GM18499 (cell line): ENCODE measurements around the gene HAPLN3.

ENCODE experiments used
- ATAC-seq: cut with Tn5 transposase; IDR thresholded peaks from one replicate; pipeline ENCODE4 v1.9.1; 2021; ENCODE audit warnings: moderate number of reproducible peaks; ENCODE audit not compliant: insufficient read depth, unreplicated experiment

HAPLN3 gene

GRCh38 chr15:88865498-88866099 is 29.7 kb downstream of the HAPLN3 start:
- no peak for ATAC-seq

GRCh38 chr15:88864861-88865497 is 30.4 kb downstream of the HAPLN3 start:
- ATAC-seq: no peak

DNA sequence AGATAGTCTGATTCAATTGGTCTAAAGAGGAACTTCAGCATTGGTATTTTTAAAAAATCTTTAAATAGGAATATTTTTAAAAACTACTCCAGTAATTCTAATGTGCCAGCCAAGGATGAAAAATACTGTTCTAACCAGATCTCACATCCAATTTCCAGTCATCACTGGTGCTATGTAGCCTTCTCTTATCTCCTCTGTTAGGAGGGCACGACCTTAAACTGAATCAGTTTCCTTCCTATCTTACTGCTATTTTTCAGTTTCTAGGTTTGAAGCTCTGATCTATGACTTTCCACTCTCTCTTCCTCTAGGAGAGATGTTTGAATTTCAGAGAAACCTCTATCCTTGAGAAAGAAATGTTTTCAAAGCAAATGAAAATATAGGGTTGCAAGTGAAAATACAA is 31.9 kb downstream of the HAPLN3 start:
- no peak for ATAC-seq

DNA sequence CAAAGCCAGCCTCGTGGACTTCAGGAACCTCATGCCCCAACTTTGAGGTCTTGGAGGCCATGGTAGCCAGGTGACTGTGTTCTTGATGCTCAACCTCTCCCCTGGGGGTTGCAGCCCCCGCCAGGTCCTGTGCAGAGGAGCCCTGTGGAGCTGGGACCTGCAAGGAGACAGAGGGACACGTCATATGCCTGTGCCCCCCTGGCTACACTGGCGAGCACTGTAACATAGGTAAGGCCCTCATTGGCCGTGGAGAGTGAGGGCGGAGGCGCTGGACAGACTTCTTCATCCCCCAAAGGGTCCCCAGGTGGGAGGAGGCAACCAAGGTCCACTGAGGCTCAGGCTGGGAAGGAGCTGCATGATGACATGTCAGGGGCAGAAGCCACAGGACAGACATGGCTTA is 35.1 kb downstream of the HAPLN3 start:
- ATAC-seq: no peak

DNA sequence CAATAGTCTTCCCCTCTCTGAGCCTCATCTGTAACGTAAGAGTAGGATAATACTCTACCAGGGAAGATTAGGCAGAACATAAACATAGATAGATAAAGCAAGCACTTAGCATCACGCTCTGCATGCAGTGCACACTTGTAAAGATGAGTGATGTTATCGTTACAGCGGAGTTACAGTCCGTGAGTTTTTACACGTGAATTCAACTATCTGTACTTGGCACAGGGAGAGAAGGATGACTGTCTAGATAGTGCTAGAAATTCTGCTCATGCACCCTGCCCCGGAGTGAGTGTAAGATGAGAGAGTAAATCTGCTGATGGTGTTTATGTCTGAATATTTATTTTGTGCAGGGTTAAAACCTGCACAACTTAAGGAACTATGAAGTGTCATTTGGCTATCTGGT is 35.8 kb downstream of the HAPLN3 start:
- no peak for ATAC-seq

DNA sequence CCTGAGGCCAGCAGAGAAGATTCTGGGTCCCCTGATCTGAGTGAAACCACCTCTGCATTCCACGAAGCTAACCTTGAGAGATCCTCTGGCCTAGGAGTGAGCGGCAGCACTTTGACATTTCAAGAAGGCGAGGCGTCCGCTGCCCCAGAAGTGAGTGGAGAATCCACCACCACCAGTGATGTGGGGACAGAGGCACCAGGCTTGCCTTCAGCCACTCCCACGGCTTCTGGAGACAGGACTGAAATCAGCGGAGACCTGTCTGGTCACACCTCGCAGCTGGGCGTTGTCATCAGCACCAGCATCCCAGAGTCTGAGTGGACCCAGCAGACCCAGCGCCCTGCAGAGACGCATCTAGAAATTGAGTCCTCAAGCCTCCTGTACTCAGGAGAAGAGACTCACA is 36.4 kb downstream of the HAPLN3 start:
- no peak for ATAC-seq

- ATAC-seq: no peak
Measured at GRCh38 chr15:88852476-88852875, 42.9 kb downstream of the HAPLN3 start.

- ATAC-seq: no peak
Measured at GRCh38 chr15:88849376-88850072, 45.8 kb downstream of the HAPLN3 start.

- no peak for ATAC-seq
Measured at GRCh38 chr15:88848203-88848602, 47.1 kb downstream of the HAPLN3 start.

- no peak for ATAC-seq
Measured at GRCh38 chr15:88847144-88847543, 48.2 kb downstream of the HAPLN3 start.

- ATAC-seq: no peak
Measured at GRCh38 chr15:88845616-88846015, 49.7 kb downstream of the HAPLN3 start.

- no peak for ATAC-seq
Measured at GRCh38 chr15:88844749-88845386, 50.5 kb downstream of the HAPLN3 start.

GRCh38 chr15:88843334-88843733 is 52.0 kb downstream of the HAPLN3 start:
- ATAC-seq: no peak

- no peak for ATAC-seq
Measured at GRCh38 chr15:88842156-88842555, 53.2 kb downstream of the HAPLN3 start.

GRCh38 chr15:88841236-88841635 is 54.1 kb downstream of the HAPLN3 start:
- ATAC-seq: no peak

DNA sequence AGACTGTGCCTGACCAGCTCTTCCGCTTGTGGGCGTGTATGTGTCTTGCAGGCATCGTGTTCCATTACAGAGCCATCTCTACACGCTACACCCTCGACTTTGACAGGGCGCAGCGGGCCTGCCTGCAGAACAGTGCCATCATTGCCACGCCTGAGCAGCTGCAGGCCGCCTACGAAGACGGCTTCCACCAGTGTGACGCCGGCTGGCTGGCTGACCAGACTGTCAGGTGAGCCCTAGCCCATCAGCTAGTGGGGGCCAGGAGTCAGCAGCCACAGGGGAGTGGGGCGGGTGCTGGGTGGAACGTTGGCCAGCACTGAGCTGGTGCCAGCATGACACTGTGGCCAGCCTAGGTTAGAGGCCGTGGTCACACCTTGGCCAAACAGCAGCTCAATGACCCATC is 55.4 kb downstream of the HAPLN3 start:
- ATAC-seq: no peak

GRCh38 chr15:88839146-88839545 is 56.2 kb downstream of the HAPLN3 start:
- no peak for ATAC-seq

- ATAC-seq: no peak
Measured at GRCh38 chr15:88838667-88839066, 56.7 kb downstream of the HAPLN3 start.

DNA sequence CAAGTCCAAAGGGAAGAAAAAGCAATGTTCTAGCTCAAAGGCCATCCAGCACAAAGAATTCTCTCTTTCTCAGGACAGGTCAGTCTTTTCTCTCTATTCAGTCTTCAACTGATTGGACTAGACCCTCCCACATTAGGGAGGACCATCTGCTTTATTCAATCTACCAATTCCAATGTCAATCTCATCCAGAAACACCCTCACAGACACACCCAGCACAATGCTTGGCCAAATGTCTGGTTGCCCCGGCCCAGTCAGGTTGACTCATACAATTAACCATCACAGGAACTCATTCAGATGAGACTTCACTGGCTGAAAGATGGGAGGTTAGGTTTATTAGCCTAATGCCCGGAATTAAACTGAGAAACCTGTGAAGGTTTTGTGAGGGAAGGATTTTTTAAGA is 59.7 kb downstream of the HAPLN3 start:
- ATAC-seq: no peak

DNA sequence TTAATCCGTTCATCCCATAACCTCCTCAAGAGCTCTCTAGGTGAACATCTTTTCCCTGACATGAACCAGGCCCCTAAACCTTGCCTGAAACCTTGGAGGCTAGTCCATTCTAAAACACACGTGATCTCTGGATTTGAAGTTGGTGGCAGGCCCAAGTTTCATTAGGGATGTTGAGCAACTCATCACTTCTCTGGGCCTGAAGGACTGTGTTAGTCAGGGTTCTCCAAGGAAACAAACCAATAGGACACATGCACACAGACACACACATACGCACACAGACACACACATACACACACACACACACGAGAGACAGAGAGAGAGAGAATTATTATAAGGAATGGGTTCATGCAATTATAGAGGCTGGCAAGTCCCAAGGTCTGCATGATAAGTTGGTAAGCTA is 60.2 kb downstream of the HAPLN3 start:
- no peak for ATAC-seq

GRCh38 chr15:88834211-88834812 is 61.0 kb downstream of the HAPLN3 start:
- no peak for ATAC-seq
